GM18505 (cell line): ENCODE measurements around the gene SDHD.
A peak's percentile ranks its signal among the peaks of the same experiment; 100 is the strongest.
"Not testable (repeated sequence)": the region's sequence is repeated elsewhere in the genome, so short reads cannot be mapped to it uniquely, and the experiment has no call there.

Experiments
- ATAC-seq: cut with Tn5 transposase; IDR thresholded peaks from one replicate; pipeline ENCODE4 v1.9.1; 2021; ENCODE audit not compliant: unreplicated experiment
- POLR2A ChIP-seq: IDR thresholded peaks from 4 replicates; pipeline ENCODE4 v1.6.1; 2011; ENCODE audit warnings: borderline replicate concordance; ENCODE audit not compliant: insufficient read depth, insufficient read length; ENCODE audit errors: extremely low read depth

SDHD gene

DNA sequence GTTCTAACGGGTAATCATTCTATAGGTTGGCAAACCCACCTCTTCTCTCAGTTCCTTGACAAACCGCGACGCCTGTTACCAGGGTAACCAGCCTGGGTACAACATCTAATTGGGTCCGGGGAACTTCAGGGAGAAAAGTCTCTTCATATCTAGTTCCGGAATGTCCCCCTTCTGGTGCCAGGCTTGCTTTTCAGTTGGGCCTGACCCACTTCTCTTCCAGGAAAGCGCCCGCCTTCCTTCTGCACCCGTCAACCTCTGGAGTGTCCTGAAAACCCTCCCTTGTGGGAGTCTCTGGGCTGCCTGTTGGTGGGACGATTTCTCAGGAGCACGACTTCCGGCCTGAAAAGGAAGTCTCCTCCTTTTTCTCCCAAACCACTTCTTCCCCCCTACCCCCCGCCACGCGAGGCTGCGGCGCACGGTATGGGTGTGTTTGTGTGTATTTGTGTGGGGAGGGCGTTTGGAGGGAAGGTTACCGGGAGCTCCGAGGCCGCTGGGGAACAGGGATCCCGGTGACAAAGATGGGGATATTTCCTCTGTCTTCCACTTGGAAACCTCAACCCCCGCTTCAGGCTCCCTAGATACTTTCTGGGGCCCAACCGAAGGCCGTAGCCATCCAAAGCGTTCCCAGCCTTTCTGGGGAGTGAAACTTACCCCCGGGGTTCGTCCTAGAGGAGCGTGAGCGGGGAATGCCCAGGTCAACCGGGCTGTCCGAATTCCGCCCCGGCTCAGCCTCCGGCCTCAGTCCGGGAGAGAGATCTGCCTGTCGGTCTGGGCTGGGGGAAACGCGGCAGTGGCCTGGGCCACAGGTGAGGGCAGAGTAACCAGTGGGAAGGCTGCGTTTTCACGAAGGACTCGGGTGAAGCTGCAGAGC, 12.5 kb upstream of the SDHD start, which contains the start of the genes NKAPD1 and PIH1D2:
Gene NKAPD1 (plus strand): TSS at position 359 of the 871 bp plus-strand sequence. CDS start 1,276 bp downstream, outside the sequence.
Gene PIH1D2 (minus strand): TSS at position 77 of the 871 bp plus-strand sequence. CDS start 843 bp downstream, outside the sequence.
- peak; percentile 84 for ATAC-seq
- TF ChIP-seq POLR2A, result peak; percentile 65

- no peak for TF ChIP-seq POLR2A
- ATAC-seq, result no peak
Observed at GRCh38 chr11:112082729-112083128, 3.9 kb upstream of the SDHD start.

DNA sequence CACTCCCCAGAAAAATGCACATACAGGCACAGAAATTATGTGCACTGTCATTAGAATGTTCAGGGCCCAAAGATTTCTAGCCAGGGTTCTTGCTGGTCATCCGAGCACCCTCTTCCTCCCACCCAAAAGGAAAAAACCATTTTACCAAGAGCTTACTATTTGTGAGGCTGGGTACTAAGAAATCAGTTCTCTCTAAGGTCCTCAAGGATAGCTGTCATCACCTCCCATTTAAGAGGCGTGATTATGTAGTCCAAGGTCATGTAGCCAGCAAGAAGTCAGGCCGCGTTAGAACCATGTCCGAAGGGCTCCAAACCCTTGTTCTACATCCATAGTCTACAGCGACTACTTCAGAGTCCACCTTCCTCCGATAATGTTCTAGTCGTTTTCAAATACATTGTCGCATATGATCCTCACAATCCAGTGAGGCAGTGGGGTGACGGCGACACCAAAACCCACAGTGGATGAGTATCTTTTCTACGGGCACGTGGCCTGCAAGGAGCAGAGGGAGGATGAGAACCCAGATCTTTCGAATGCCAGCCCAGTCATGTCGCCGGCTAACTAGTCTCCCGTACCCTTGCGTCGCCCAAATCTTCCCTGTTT, 751 bp upstream of the SDHD start:
- ATAC-seq, result peak; percentile 28

GRCh38 chr11:112087212-112087611, 539 bp downstream of the SDHD start:
- TF ChIP-seq POLR2A, result no peak
- ATAC-seq, result no peak

More for the DNA sequence above, 751 bp upstream of the SDHD start:
- TF ChIP-seq POLR2A, result no peak

GRCh38 chr11:112095302-112095701, 8.6 kb downstream of the SDHD start:
- ATAC-seq, result not testable (repeated sequence)

GRCh38 chr11:112096194-112096593, 9.5 kb downstream of the SDHD start:
- no peak for TF ChIP-seq POLR2A

DNA sequence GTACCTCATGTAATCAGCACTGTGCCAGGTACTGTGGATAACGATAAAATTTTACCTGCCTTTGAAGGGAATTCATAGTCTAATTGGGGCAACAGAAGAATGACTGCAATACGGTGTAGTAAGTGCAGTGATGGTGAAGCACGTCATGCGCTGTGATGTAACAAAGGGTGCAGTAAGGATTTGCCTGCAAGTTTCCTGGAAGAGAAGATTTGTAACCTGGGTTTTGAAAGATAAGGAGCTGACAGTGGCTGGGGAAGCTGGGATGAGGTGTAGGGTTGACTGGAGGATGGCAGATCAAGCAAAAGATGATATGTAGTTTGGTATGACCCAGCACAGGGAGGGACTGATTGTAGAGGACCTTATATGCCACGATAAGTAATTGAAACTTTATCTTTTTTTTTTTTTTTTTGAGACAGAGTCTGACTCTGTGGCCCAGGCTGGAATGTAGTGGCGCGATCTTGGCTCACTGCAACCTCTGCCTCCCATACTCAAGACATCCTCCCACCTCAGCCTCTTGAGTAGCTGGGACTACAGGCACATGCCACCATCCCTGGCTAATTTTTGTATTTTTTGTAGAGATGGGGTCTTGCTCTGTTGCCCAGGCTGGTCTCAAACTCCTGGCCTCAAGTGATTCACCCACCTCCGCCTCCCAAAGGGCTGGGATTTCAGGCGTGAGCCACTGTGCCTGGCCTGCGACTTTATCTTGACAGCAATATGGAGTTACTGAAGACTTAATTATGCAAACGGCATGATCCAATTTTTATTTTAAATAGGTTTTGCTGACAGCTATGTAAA, 11.3 kb downstream of the SDHD start:
- no peak for ATAC-seq
- no peak for TF ChIP-seq POLR2A

More at GRCh38 chr11:112096194-112096593, 9.5 kb downstream of the SDHD start:
- ATAC-seq, result no peak

DNA sequence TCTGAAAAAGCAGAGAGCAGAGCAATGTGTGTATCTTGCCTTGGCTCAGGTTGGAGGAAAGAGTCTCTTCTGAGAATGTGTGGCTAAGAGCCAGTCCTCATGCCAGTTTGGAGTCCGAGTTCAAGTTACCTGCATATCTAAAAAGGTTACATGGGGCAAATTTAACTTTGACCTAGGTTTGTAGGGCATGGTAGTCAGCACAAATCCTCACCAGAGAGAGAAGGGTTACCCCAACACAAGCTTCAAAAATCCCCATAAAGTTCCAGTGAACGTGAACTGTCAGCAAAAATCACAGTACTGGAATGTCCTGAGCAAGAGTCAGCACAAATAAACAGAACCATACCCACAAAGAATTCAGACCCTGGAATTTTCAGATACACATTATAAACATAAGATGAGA, 13.8 kb downstream of the SDHD start:
- ATAC-seq, result no peak
- no peak for TF ChIP-seq POLR2A

DNA sequence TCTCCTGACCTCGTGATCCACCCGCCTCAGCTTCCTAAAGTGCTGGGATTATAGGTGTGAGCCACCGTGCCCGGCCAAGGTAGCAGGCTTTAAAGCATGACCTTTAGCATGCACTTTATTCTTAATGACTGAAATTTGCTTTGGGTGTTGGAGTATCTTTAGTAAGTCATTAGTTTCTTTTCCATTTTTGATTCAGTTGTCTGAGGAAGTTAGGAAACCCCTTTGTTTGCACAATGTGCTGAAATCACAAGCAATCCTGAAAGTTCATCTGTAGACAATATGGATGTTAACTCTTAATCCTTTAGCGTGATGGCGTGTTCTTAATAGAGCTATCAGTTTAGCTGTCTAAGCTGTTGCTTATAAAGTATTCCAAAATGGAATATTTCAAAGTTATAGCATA, 16.8 kb downstream of the SDHD start:
- TF ChIP-seq POLR2A, result no peak
- ATAC-seq, result no peak

DNA sequence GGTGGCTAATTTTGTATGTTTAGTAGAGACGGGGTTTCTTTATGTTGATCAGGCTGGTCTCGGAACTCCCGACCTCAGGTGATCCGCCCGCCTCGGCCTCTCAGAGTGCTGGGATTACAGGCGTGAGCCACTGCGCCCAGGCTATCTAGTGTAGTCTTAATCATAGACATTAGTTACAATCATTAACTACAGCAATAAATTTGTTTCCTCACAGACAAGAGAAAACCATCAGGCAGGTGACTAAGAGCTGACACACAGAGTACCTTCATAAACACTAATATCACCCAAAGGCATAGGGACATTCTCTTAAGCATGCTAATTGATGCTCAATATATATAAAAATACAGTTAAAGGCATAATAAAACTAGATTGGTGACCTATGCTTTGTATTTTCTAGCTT, 19.4 kb downstream of the SDHD start:
- no peak for TF ChIP-seq POLR2A
- ATAC-seq, result no peak

GRCh38 chr11:112113539-112114457, 27.1 kb downstream of the SDHD start:
- ATAC-seq, result no peak

DNA sequence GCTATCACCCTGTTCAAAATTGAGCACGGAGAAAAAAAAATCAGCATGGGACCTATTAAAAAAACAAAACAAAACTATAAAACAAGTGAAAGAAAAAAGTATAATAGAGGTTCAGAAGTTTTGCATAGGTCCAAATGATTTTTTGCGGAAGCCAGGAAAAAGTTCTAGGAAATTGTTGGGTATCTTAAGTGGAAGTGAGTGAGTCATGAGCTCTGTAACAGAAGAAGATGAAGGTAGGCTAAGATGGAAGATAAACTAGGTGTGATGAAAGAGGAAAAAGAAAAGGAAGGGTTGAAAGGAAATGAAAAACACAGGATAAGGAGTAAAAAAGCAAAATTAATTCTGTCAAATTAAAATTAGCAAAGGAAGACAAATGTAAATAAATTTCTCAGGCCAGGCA, 27.8 kb downstream of the SDHD start:
- no peak for TF ChIP-seq POLR2A

More at GRCh38 chr11:112113539-112114457, 27.1 kb downstream of the SDHD start:
- no peak for TF ChIP-seq POLR2A

More for the DNA sequence above, 27.8 kb downstream of the SDHD start:
- ATAC-seq, result no peak
